Sigmoid colon (tissue), 4 donors: Measurements from ENCODE around the gene ETS2.

ENCODE experiments used
- CTCF ChIP-seq, 4 experiments: fragments of 450-650 bp in 3 of 4; fragments of 200-600 bp in 1 of 4; IDR thresholded peaks; one replicate each; pipeline ENCODE4 v1.5.1; 2016 to 2019; ENCODE audit warnings: antibody characterized with exemption in 4 of 4, mild to moderate bottlenecking in 3 of 4, moderate library complexity in 2 of 4
- EP300 ChIP-seq, 4 donors: sonication (generic); formaldehyde crosslinking; IDR thresholded peaks; one replicate each; pipeline ENCODE4 v1.6.1; 2017; ENCODE audit warnings: antibody characterized with exemption in 4 of 4
- POLR2A ChIP-seq, 2 donors: fragments of 450-650 bp; IDR thresholded peaks; one replicate each; pipeline ENCODE4 v1.6.1; 2016; ENCODE audit warnings: antibody characterized with exemption in 2 of 2, mild to moderate bottlenecking in 2 of 2, moderate library complexity in 2 of 2
- POLR2AphosphoS5 ChIP-seq, 4 donors: sonication (generic); formaldehyde crosslinking; IDR thresholded peaks; one replicate each; pipeline ENCODE4 v1.6.1; 2017; ENCODE audit warnings: antibody characterized with exemption in 4 of 4

- TF ChIP-seq POLR2A (IDR thresholded peaks at IDR 0.05) (no peak), CTCF (IDR thresholded peaks at IDR 0.05) (no peak), EP300 (IDR thresholded peaks at IDR 0.05) (no peak), POLR2AphosphoS5 (IDR thresholded peaks at IDR 0.05) (no peak)
These were observed 64.2 kb downstream of the ETS2 start for GRCh38 chr21:38869946-38870345.
